ENCODE data around the gene LCN12. TPM values are rescaled to one million over a fixed set of nuclear protein-coding genes. Genes with fewer than 3 reads are reported as not detected.

The LCN12 gene
- total RNA-seq, 6 experiments from 2014 or later, result 2.7 to 36.4 (median 20.3) TPM

DNA sequence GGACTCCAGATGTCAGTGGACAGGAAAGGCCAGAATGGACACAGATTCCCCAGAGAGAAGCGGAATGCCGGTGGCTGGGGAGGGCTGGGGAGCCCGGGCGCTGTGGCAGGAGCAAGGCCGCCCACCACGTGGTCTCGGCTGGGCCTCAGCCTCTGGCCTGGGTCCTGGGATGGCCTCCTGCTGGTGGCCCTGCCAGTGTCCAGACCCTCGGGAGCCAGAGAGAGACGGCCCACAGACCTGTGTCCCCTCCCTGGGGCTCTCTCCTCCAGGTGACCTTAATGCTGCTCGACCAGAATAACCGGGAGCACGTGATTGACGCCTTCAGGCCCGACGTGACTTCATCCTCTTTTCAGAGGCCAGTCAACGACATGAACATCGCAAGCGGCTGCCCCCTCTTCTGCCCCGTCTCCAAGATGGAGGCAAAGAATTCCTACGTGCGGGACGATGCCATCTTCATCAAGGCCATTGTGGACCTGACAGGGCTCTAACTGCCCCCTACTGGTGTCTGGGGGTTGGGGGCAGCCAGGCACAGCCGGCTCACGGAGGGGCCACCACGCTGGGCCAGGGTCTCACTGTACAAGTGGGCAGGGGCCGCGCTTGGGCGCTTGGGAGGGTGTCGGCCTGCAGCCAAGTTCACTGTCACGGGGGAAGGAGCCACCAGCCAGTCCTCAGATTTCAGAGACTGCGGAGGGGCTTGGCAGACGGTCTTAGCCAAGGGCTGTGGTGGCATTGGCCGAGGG is 26.5 kb upstream of the LCN12 start:
- Histone ChIP-seq H3K4me3 (no peak overlapping the region), H3K4me1 (no peaks in the 10 kb centered on the region), H3K9me3 (no peaks in the 10 kb centered on the region), H3K27me3 (no peaks in the 10 kb centered on the region), H3K36me3 (peaks cover 0 to 17% (median 4%) of the 10 kb centered on the region in 4 donors), H3K27ac (no peak overlapping the region)
- TF ChIP-seq POLR2A (IDR thresholded peaks at IDR 0.05), result no peak
- TF ChIP-seq, protein P1, sequence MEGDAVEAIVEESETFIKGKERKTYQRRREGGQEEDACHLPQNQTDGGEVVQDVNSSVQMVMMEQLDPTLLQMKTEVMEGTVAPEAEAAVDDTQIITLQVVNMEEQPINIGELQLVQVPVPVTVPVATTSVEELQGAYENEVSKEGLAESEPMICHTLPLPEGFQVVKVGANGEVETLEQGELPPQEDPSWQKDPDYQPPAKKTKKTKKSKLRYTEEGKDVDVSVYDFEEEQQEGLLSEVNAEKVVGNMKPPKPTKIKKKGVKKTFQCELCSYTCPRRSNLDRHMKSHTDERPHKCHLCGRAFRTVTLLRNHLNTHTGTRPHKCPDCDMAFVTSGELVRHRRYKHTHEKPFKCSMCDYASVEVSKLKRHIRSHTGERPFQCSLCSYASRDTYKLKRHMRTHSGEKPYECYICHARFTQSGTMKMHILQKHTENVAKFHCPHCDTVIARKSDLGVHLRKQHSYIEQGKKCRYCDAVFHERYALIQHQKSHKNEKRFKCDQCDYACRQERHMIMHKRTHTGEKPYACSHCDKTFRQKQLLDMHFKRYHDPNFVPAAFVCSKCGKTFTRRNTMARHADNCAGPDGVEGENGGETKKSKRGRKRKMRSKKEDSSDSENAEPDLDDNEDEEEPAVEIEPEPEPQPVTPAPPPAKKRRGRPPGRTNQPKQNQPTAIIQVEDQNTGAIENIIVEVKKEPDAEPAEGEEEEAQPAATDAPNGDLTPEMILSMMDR (IDR thresholded peaks at IDR 0.05), result no peak
- ATAC-seq (no peak), DNase-seq (no peak)
- WGBS (ENCODE audit: insufficient coverage, low coverage, low lambda C conversion rate, missing lambda C conversion rate), result 53% methylated on average over 3 of the region's 33 CpGs
- intact Hi-C loops (cut with DNase I), result no loop called here

DNA sequence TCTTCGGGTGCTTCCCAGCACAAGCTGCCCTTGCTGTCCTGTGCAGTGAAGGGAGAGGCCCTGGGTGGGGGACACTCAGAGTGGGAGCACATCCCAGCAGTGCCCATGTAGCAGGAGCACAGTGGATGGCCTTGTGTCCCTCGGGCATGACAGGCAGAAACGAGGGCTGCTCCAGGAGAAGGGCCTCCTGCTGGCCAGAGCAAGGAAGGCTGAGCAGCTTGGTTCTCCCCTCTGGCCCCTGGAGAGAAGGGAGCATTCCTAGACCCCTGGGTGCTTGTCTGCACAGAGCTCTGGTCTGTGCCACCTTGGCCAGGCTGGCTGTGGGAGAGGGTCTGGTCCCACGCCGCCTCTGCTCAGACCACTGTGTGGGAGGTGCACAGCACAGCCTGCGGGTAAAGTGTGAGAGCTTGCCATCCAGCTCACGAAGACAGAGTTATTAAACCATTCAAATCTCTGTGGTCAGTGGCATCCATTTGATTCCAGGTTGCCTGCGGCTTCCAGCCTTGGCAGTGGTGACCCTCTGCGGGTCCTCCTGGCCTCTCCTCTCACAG is 25.8 kb upstream of the LCN12 start:
- Histone ChIP-seq H3K27ac (no peak overlapping the region), H3K4me1 (no peaks in the 10 kb centered on the region), H3K4me3 (no peak overlapping the region), H3K27me3 (no peaks in the 10 kb centered on the region), H3K36me3 (peaks cover 0 to 12% (median 3%) of the 10 kb centered on the region in 4 donors), H3K9me3 (no peaks in the 10 kb centered on the region)
- WGBS (ENCODE audit: insufficient coverage, low coverage, low lambda C conversion rate, missing lambda C conversion rate), result 100% methylated on average over 1 of the region's 9 CpGs
- intact Hi-C loops (cut with DNase I), result no loop called here
- peak in 2 of 4 donors; percentile 20 to 42 for ATAC-seq
- peak in 1 of 3 donors; percentile 43 for DNase-seq
- TF ChIP-seq, protein P1 (IDR thresholded peaks at IDR 0.05), result no peak
- no peak for TF ChIP-seq POLR2A (IDR thresholded peaks at IDR 0.05)

DNA sequence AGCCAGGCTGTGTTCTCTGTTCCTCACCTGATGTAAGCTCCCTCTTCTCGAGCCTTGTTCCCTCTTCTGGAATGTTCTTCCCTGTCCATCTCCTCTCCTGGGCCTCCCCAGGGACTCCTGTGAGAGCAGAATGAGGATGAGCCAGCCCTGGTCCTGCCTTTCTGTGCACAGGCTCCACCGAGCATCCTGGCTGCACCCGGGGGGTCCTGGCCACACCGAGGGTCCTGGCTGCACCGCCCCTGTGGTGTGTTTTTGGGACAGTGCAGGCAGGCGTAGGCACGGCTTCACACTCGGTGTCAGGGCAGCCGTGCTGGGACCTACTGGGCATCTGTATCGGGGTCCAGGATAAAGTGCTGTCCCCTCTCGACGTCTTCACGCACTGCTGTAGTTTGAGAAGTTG is 25.3 kb upstream of the LCN12 start:
- Histone ChIP-seq H3K4me3 (no peak overlapping the region), H3K4me1 (no peaks in the 10 kb centered on the region), H3K36me3 (peaks cover 0 to 12% (median 3%) of the 10 kb centered on the region in 4 donors), H3K9me3 (no peaks in the 10 kb centered on the region), H3K27ac (no peak overlapping the region), H3K27me3 (no peaks in the 10 kb centered on the region)
- DNase-seq, result no peak
- 75% methylated on average over 1 of the region's 13 CpGs for WGBS (ENCODE audit: insufficient coverage, low coverage, low lambda C conversion rate, missing lambda C conversion rate)
- no peak for ATAC-seq
- TF ChIP-seq, protein P1 (IDR thresholded peaks at IDR 0.05), result no peak
- no peak for TF ChIP-seq POLR2A (IDR thresholded peaks at IDR 0.05)
- intact Hi-C loops (cut with DNase I), result no loop called here

DNA sequence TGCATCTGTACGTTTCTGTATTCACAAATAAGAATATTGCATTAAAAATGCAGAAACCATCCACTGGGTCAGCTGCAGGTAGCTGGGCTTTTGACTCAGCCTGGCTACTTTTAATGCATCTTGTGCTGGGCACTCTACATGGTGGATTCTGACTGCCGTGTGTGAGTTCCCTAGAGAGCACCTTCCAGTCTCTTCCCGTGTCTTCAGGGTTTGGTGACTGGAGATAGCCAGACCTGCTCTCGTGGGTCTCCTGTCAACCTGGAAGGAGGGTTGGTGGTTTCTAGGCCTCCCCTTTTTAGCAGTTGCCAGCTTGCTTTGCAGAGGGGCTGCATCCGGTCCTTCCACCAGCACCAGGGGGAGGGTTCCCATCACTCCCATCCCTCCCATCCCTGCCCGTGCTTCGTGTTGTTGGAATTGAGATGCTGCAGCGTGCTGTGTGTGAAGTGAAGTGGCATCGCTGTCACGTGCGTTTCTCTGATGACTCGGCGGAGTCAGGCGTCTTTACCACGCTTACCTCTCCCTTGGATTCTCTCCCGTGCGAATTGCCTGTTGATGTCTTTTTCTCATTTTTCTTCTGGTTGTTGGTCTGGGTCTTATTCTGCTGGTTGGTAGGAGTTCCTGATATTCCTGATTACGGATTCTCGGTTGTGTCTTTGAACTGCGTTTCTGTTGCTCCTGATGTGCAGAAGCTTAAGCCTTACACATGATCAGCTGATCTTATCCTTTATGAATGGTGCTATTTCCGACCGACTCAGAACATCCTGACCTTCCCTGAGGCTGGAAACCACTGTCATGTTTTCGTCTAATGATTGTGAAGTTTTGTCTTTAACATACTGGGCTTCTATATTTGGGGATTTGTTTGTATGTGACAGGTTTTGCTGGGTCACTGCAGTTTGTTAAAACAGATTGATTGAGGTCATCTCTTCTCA is 24.5 kb upstream of the LCN12 start:
- no peak overlapping the region for H3K4me3 ChIP-seq
- peaks cover 0 to 12% (median 3%) of the 10 kb centered on the region in 4 donors for H3K36me3 ChIP-seq
- TF ChIP-seq POLR2A (IDR thresholded peaks at IDR 0.05), result no peak
- TF ChIP-seq, protein P1 (IDR thresholded peaks at IDR 0.05), result no peak
- ATAC-seq (peak in 2 of 4 donors; percentile 18 to 23), DNase-seq (peak in 1 of 3 donors; percentile 43)
- intact Hi-C loops (cut with DNase I), result no loop called here
- H3K9me3 ChIP-seq, result no peaks in the 10 kb centered on the region
- WGBS (ENCODE audit: insufficient coverage, low coverage, low lambda C conversion rate, missing lambda C conversion rate), result 57% methylated on average over 11 of the region's 23 CpGs
- H3K27me3 ChIP-seq, result no peaks in the 10 kb centered on the region
- H3K4me1 ChIP-seq, result no peaks in the 10 kb centered on the region
- no peak overlapping the region for H3K27ac ChIP-seq

All from right lobe of liver (tissue), 6 donors.